ENCODE data around the gene HOXB2.
"Not testable (repeated sequence)": the region's sequence is repeated elsewhere in the genome, so short reads cannot be mapped to it uniquely, and the experiment has no call there.

The HOXB2 gene

DNA sequence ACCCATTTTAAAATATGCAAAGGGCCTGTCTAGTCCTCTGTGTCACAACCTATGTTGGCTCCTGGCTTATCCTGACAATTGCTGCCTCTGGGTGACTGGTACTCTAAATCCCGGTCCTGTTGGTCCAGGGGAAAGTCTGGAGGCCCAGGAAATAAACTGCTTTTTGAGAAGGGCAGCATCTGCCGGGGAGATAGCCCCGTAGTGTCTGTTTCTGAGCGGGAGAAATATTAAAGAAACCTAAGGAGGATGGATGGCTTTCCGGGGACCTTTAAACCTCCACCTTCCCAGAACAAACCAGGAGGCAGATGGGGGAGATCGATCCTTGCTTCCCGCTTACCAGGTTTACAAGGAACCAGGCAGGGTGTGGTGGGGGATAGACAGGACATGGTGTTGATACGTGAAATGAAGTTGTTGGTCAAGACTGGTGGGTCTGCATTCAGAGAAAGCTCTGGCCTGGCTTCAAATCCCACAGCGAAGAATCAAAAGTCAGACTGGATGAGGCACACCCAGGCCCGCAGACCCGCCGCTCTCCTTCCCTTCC is 3.8 kb downstream of the HOXB2 start:
- DNase-seq (ENCODE audit: low spot score) = no peak

DNA sequence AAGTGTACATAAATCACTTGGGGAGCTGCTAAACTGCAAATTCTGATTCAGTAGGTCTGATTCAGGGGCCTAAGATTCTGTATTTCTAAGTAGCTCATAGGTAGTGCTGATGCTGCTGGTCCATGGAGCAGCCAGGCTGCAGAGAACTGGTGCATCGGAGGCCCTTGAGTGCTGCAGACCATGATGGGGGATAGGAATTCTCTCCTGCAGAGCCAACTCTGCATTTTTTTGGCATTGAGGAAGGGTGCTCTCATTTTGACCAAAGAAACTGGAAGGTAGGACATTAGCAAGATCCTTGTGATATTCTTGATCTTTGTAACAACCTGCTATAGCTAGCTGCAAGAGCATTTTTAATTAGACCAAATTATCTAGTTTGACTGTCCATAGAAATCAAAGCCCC is 4.7 kb downstream of the HOXB2 start:
- no peak for DNase-seq (ENCODE audit: low spot score)

DNA sequence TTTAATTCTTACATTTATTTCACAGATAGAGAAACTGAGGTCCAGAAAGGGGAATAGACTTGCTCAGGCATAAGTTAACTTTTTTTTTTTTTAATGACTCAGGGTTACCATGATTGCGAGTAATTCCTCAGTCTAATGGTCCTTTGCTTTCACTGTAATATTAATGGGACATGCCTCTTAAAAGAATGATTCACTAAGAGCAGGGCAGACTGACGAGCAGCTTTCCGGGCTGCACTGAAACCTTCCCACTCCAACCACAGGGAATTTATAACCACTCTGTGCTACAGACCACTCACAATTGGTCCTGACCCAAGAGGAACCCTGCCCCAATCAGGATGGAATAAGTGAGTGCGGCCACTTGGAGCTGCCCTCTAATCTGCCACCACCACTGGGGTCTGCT is 5.7 kb downstream of the HOXB2 start:
- DNase-seq (ENCODE audit: low spot score) = no peak

DNA sequence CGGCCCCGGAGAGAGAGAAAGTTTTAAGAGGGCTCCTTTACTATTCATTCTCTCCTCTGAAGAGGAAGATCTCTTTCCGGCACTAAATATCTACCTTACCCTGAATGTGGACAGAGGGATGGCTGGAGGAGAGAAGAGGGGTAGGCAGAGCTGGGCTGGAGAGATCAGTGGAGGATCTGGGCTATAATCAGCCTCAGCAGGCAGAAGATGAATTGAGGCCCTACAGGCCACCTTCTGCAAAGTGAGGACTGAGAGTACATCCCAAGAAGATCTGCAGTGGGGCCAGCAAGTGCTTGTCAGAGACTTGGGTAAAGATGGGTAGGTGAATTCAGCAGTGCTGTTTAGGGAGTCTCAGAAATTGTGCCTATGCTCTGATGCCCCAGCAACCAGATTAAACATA is 7.6 kb downstream of the HOXB2 start:
- no peak for DNase-seq (ENCODE audit: low spot score)

DNA sequence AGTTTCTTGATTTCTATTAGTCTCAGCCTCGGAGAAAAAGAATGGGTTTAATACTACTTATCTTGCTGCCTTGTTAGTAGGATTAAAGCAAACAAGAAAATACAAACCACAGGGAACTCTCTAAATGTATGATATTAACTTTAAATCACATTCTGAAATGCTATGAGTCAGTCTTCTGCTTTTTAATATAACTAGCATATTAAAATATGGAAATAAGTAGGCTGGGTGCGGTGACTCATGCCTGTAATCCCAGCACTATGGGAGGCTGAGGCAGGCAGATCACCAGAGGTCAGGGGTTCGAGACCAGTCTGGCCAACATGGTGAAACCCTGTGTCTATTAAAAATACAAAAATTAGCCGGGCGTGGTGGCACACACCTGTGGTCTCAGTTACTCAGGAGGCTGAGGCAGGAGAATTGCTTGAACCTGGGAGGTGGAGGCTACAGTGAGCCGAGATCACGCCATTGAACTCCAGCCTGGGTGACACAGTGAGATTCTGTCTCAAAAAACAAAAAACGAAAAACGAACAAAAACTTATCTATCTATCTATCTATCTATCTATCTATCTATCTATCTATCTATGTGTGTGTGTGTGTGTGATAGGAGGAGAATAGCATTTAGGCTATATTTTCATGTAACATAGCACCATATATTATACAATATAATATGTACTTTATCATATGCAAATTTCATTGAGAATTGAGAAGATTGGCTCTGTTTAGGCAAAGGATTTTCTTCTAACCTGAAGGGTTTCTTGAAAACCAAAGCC is 8.9 kb downstream of the HOXB2 start:
- not testable (repeated sequence) for DNase-seq (ENCODE audit: low spot score)

DNA sequence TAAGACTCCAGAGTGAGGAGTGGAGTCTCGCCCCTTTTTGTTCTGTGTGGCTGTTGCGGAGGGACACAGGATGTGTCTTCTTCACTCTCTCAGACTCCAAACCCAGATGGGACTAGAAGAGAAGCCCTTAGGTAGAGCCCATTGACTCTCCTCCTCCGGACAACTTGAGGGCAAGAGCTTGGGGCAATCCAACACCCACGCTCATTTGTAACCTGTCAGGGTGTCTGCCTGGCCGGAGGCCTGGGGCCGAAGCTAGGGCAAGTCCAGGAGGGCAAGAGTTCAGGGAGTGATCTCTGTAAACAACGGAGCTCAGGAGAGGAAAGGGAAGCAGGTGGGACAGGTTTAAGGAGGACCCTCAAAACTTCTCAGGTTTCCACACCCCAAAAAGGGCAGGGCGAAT is 12.6 kb downstream of the HOXB2 start:
- no peak for DNase-seq (ENCODE audit: low spot score)

DNA sequence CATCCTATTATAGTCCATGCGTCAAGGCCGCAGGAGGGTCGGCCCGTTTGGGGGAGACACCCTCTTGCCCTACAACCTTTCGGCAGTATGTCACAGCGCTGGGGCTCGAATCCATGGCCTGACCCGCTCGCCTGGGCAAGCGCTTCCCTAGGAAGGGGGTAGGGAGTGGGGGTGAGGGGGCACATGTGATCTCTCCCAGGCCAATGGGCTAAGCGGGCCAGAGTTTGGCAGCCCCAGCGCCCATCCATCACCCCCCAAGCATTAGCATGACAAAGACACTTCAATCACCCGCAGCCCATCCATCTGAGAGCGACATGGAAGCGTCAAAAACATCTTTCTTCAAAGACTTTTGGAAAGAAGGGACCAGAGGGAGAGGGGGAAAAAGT is 14.0 kb downstream of the HOXB2 start, which contains the start of gene HOXB1:
HOXB1 (minus strand) TSS at position 125 of the 386 bp plus-strand sequence; CDS start at position 18, 107 bp downstream.
- DNase-seq (ENCODE audit: low spot score) = no peak

DNA sequence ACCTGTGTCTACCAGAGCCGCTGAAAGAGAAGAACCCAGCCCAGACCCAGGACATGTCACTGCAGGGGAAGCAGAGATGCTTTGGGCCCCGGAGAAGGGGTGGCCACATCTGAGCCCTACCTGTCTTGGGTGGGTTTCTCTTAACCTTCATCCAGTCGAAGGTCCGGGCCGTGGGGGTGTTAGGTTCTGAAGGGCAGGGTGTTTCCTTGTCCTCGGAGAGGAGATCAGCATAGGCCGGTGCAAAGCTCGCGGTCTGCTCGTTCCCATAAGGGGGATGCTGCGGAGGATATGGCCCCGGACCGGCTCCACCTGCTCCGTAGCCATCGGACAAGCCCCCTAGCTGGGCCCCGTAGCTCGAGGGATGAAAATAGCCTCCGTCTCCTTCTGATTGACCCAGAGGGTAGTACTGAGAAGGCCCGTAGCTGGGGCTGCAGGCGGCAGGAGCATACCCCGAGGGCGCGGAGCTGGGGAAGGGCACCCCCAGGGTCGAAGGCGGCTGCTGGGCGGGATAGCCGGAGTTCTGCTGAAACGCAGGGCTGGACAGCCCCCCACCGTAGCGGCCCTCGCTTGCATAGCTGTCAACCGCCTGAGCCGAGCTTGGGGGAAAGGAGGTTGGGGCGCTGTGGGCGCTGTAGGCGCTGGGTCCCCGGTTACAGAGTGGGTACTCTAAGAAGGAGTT is 14.6 kb downstream of the HOXB2 start:
- DNase-seq (ENCODE audit: low spot score) = no peak

DNA sequence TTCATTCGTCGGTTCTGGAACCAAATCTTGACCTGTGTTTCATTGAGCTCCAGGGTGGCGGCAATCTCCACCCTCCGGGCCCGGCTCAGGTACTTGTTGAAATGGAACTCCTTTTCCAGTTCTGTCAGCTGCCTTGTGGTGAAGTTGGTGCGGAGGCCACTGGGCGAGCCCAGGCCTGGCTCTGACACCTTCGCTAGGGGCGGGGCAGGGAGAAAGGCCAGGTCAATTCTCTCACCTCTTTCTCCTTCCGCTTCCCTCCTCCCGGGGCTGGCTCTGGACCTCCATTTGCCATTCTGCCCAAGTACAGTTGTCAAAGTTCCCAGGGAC is 15.3 kb downstream of the HOXB2 start:
- DNase-seq (ENCODE audit: low spot score) = no peak

DNA sequence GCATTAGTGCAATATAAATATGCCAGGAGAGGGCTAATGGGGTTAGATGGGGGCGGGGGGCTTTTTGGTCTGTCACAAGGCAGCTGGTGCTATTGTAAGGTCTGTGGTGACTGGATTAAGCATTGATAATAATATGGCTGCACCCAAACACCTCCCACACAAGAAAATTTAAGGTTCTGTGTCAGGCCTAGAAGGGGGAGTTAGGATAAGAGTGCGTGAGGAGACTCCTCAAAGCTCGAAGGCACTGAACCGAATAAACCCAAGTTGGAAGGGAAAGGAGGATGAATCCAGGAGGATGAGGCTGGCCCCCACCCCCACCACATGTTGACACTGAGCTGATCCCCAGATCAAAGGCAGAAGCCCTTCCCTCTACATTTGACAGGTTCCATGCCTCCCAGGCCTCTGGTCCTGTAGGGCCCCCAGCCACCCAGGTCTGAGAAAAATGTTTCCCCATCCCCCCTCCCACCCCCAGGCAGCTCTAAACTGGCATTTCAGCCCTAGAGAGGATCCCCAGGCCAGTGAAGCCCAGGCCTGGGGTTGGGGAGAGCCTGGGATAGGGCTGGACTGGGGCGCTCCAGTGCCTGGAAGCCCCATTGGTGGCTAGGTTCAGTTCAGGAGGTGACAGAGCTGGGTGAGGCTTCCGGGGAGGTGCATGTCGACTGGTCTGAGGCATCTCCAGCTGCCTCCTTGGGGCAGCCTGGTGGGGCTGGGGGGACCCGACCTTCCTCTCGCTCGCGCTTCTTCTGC is 15.8 kb downstream of the HOXB2 start:
- DNase-seq (ENCODE audit: low spot score) = no peak

DNA sequence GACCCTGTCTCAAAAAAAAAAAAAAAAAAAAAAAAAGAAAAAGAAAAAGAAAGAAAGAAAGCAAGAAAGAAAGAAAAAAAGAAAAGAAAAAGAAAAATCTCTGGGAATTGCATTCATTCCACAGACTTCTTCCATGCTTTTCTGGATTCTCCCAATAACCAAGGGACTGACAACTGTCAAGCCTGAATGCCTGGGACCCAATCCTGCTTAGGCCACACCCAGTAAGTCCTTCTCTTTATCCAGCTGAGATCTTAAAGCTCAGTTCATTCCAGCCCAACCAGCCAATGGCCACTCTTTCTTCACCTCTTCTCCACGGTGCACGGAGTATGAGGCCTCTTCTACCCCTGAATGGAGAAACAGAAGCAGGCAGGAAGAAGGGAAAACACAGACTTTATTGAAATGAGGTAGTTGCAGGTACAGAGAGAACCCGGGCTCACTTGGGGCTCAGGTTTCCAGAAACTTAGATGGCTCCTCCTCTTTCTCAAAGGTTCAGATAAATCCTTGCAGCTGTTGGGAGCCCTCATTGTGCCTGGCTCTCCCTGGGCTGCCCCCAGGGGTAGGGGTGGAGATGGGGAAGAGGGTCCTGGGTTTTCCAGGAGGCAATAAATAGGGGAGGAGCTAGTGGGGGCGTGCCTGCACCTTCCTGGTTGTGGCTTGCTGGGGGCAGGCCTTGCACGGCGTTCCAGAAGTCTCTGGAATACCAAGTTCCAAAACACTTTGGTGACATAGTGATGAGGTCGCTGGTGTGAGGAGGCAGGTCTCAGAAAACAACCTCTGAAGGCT is 16.6 kb downstream of the HOXB2 start:
- DNase-seq (ENCODE audit: low spot score) = no peak

DNA sequence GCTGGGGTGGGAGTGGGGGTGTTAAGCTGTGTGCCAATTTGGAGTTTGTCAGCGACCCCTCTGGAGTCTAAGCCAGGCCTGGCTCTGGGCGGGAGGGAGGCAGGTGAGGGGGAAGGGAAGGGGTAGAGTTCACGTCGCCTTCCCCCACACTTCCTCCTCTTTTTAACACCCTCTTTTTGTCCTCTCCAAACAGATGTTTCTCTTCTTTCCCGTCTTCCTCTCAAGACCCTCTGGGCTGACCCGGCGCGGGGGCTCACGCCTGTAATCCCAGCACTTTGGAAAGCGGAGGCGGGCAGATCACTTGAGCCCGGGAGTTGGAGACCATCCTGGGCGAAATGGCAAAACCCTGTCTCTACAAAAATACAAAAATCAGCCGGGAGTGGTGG is 17.4 kb downstream of the HOXB2 start:
- DNase-seq (ENCODE audit: low spot score) = no peak

DNA sequence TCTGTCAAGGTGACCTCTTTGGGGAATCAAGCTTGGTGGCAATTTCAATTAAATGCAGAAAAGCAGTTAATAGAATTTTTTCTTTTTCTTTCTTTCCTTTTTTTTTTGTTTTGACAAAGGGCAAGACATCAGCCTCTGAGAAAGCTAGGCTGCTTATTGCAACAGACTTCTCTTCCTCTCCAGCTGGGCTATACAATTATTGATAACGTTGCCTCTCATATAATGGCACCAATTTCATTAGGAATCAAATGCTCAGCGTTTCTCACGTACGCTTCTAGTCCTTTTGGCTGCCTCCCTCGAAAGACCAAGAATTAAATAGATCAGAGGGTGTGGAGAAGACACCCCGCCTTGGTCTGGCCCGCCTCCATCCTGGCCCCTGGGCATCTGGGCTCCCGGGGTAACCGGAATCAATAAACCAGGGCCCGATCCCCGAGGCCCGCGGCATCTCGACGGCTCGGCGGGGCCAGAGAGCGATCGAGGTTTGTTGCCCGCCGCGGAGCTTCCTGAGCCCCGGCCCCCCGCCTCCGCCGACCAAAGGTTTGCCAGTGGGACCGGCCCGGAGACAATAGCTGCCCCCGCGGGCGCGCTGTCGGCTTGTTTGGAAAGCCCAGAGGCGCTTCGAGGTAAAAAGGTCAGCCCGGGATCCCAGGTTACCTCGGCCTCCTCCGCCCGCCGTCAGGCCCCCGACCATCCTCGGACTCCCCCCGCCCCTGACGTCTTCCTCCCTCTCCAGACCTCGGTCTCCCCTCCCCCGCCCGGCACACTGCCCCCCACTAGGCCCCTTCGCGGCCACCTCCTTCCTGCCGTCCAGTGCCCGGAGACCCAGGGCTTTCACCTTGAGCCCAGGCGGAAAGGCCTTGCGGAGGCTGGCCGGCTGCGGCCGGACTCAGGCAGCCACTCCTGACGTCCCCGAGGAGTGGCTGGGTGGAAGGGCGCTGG is 18.0 kb downstream of the HOXB2 start:
- no peak for DNase-seq (ENCODE audit: low spot score)

DNA sequence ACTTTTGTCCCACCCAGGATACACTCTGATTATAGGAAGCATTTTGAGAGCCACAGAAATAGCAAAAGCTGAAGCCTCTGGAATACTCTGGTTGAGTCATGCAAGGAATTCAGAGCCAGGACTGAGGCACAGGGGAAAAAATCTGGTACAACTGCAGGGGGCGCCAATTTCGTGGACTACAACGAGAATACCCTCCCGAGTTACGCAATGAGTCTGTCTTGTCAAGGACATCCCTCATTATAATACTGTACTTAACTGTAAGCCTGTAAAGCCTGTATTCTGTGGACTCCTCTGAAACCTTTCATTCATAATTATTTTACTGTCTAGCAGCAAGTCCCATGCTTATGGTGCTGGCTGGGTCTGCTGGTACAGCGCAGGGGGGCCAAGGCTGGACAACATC is 21.9 kb downstream of the HOXB2 start:
- DNase-seq (ENCODE audit: low spot score) = no peak

DNA sequence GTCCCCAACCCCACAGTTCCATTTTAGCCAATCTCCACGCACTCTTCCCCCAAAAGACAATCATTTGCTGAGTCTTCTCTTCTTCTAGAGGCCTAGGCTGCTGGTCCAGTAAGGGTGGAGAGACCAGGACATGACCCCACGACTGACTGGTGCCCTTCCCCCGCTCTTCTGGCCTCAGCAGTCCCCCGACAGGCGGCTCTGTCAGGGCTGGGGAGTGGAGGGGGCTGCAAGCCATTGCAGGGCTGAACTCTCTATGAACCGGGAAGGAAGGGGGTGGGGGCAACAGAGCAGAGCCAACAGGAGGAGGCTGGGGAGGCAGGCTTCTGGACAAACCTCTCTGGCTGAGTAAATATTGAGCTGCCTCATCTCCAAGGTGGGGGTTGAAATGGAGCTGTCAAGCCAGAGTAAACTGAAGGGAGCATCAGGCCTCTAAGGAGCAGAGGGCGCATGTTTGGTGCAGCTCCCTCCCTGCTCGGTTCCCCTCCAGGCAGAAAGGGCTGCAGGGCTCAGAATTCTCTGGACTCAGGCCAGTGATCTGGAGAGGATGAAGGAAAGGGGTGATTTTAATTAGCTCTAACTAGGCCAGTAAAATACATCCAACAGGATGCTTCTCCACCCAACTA is 22.8 kb downstream of the HOXB2 start:
- no peak for DNase-seq (ENCODE audit: low spot score)

DNA sequence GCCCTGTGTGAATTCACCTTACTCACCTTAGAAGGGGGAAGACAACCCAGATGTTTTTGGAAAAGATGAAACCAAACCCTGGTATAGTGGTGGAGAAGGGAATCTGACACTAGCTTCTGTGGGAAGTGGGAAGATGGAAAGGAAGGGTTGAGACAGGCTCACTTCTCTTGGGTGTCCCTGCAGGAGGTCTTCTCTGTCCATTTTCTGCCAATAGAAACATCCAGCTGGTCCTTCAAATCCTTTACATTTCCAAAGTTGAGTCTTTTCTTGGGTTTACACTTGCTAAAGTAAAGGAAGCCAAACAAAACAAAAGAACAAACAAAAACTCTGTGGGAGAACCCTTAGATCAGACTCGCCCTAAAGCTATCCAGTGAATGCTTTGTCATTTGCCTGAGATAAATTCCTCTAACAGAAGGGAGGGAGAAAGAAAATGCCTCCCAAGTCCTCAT is 24.3 kb downstream of the HOXB2 start:
- no peak for DNase-seq (ENCODE audit: low spot score)

DNA sequence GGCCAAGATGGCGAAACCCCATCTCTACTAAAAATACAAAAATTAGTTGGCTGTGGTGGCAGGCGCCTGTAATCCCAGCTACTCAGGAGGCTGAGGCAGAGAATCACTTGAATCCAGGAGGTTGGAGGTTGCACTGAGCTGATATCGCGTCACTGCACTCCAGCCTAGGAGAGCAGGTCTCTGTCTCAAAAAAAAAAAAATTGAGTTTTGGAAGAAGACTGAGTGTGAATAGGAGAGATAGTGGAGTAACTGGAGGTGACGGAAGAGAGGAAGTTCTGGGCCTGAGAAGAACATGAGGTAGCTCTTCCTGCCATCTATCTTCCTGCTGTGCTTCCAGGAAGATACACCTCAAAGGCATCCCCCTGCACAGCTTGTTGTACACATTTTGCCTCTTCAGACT is 25.5 kb downstream of the HOXB2 start:
- no peak for DNase-seq (ENCODE audit: low spot score)

DNA sequence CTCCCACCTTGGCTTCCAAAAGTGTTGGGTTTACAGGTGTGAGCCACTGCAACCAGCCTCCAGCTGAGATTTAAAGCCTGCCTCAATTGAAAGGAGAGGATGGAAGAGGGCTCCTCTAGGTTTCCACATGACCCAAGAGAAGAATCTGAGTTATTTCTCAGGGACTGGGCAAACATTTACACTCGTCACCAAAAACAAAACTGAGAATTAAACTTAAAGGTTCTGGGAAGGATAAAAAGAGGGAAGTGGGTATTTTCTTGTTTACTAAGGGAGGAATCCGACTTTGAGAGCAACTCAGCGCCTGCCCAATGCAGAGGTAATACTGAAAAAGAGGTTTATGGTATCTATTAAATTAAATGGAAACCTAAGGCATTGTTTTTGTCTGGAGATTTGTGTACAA is 27.4 kb downstream of the HOXB2 start:
- no peak for DNase-seq (ENCODE audit: low spot score)

DNA sequence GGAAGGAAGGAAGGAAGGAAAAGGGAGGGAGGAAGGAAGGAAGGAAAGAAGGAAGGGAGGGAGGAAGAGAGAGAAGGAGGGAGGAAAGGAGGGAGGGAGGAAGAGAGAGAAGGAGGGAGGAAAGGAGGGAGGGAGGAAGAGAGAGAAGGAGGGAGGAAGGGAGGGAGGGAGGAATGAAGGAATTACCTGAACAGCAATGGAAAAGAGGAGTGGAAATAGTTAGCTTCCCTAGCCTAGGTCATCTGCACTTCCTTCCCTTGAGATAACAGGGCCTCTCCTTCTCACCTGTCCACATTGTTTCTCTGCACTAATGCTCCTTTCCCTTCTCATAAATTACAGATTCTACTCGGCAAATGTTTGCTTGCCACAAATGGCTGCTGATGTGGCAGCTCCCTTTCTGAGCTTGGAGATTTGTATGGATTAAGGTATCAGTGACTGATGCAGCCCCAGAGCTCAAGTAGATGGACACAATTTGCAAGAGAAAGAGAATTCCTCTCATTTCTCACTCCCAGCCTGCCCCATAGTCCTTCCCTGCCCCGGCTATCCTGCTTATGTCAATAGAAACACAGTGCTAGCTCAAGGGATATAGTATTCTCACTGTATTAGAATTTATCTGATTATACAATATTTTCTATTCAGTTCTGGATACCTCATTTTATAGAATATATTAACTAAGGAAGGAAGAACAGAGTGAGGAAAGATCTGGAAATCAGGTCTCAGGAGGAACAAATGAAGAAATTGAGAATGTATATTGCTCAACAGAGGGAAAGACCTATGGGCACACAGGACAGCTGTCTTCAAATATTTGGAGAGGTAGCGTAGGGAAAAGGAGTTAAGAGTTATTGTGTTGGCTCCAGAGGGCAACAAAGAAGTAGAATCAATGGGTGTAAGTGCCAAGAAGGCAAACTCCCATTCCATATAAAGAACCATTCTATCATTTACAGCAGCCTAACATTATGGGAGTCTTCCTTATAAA is 28.7 kb downstream of the HOXB2 start:
- no peak for DNase-seq (ENCODE audit: low spot score)
